ENCODE data around the gene SYN1.

- TF ChIP-seq, protein P1, sequence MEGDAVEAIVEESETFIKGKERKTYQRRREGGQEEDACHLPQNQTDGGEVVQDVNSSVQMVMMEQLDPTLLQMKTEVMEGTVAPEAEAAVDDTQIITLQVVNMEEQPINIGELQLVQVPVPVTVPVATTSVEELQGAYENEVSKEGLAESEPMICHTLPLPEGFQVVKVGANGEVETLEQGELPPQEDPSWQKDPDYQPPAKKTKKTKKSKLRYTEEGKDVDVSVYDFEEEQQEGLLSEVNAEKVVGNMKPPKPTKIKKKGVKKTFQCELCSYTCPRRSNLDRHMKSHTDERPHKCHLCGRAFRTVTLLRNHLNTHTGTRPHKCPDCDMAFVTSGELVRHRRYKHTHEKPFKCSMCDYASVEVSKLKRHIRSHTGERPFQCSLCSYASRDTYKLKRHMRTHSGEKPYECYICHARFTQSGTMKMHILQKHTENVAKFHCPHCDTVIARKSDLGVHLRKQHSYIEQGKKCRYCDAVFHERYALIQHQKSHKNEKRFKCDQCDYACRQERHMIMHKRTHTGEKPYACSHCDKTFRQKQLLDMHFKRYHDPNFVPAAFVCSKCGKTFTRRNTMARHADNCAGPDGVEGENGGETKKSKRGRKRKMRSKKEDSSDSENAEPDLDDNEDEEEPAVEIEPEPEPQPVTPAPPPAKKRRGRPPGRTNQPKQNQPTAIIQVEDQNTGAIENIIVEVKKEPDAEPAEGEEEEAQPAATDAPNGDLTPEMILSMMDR (conservative IDR thresholded peaks at IDR 0.05 in 1 of 2, IDR thresholded peaks at IDR 0.05 in 1 of 2; ENCODE audit: extremely low read depth in 1 of 2, insufficient read depth in 1 of 2, low read depth in 1 of 2, low read length in 2 of 2): no peak
- no peak for TF ChIP-seq EZH2 (IDR thresholded peaks at IDR 0.05; ENCODE audit: borderline replicate concordance, low read length)
These were observed 42.5 kb upstream of the SYN1 start for GRCh38 chrX:47662144-47662657.

Data from mammary epithelial cell (primary cell).